ENCODE measurements around the gene CMYA5. TPM values are rescaled to one million over a fixed set of nuclear protein-coding genes. Genes with fewer than 3 reads are reported as not detected.
"Not testable (repeated sequence)": the region's sequence is repeated elsewhere in the genome, so short reads cannot be mapped to it uniquely, and the experiment has no call there.

The CMYA5 gene
- total and polyA plus RNA-seq, 7 donors: 0.46 to 21.0 (median 5.2) TPM

- H3K9me3 ChIP-seq: no peaks in the 10 kb centered on the region
- no peak for DNase-seq
- TF ChIP-seq CTCF (IDR thresholded peaks at IDR 0.05) (no peak), POLR2AphosphoS5 (IDR thresholded peaks at IDR 0.05) (no peak), EP300 (IDR thresholded peaks at IDR 0.05) (no peak), POLR2A (IDR thresholded peaks at IDR 0.05) (no peak)
- intact Hi-C loops (cut with DNase I): no loop called here
- WGBS, 2 donors: 84 to 88% methylated on average over 2 of the region's 2 CpGs
- H3K27me3 ChIP-seq: no peaks in the 10 kb centered on the region
- no peak overlapping the region for H3K27ac ChIP-seq
- peaks cover 0 to 7% (median 0%) of the 10 kb centered on the region in 4 donors for H3K36me3 ChIP-seq
- H3K4me3 ChIP-seq: no peak overlapping the region
- no peaks in the 10 kb centered on the region for H3K4me1 ChIP-seq
These were observed 69.8 kb downstream of the CMYA5 start for GRCh38 chr5:79759436-79759835.

- H3K36me3 ChIP-seq: peaks cover 0 to 7% (median 0%) of the 10 kb centered on the region in 4 donors
- DNase-seq: no peak
- H3K27me3 ChIP-seq: no peaks in the 10 kb centered on the region
- no peaks in the 10 kb centered on the region for H3K9me3 ChIP-seq
- no peaks in the 10 kb centered on the region for H3K4me1 ChIP-seq
- no peak overlapping the region for H3K4me3 ChIP-seq
- H3K27ac ChIP-seq: no peak overlapping the region
- intact Hi-C loops (cut with DNase I): no loop called here
- WGBS, 2 donors: 92 to 96% methylated on average over 1 of the region's 1 CpG
- no peak for TF ChIP-seq EP300 (IDR thresholded peaks at IDR 0.05)
- TF ChIP-seq CTCF (IDR thresholded peaks at IDR 0.05): no peak
- TF ChIP-seq POLR2A (IDR thresholded peaks at IDR 0.05): no peak
- TF ChIP-seq POLR2AphosphoS5 (IDR thresholded peaks at IDR 0.05): no peak
These were observed 70.2 kb downstream of the CMYA5 start for GRCh38 chr5:79759848-79760247.

GRCh38 chr5:79762929-79763328, 73.3 kb downstream of the CMYA5 start:
- Histone ChIP-seq H3K36me3 (peaks cover 0 to 7% (median 0%) of the 10 kb centered on the region in 4 donors), H3K27ac (no peak overlapping the region), H3K27me3 (no peaks in the 10 kb centered on the region), H3K4me3 (no peak overlapping the region), H3K4me1 (no peaks in the 10 kb centered on the region), H3K9me3 (no peaks in the 10 kb centered on the region)
- WGBS, 2 donors: 87 to 89% methylated on average over 10 of the region's 10 CpGs
- TF ChIP-seq POLR2AphosphoS5 (IDR thresholded peaks at IDR 0.05) (no peak), POLR2A (IDR thresholded peaks at IDR 0.05) (no peak), EP300 (IDR thresholded peaks at IDR 0.05) (no peak), CTCF (IDR thresholded peaks at IDR 0.05) (no peak)
- no peak for DNase-seq
- intact Hi-C loops (cut with DNase I): no loop called here

- intact Hi-C loops (cut with DNase I): not testable (repeated sequence)
These were observed 74.5 kb downstream of the CMYA5 start for GRCh38 chr5:79764147-79764546.

GRCh38 chr5:79771387-79771786, 81.8 kb downstream of the CMYA5 start:
- 72 to 83% methylated on average over 2 of the region's 2 CpGs for WGBS, 2 donors
- intact Hi-C loops (cut with DNase I): no loop called here
- Histone ChIP-seq H3K4me1 (no peaks in the 10 kb centered on the region), H3K27me3 (no peaks in the 10 kb centered on the region), H3K36me3 (peaks cover 0 to 5% (median 0%) of the 10 kb centered on the region in 4 donors), H3K9me3 (no peaks in the 10 kb centered on the region), H3K27ac (no peak overlapping the region), H3K4me3 (no peak overlapping the region)
- TF ChIP-seq EP300 (IDR thresholded peaks at IDR 0.05): no peak
- TF ChIP-seq POLR2A (IDR thresholded peaks at IDR 0.05): no peak
- TF ChIP-seq CTCF (IDR thresholded peaks at IDR 0.05): no peak
- TF ChIP-seq POLR2AphosphoS5 (IDR thresholded peaks at IDR 0.05): no peak
- no peak for DNase-seq

More at GRCh38 chr5:79764147-79764546, 74.5 kb downstream of the CMYA5 start:
- 94 to 95% methylated on average over 3 of the region's 3 CpGs for WGBS, 2 donors
- H3K27ac ChIP-seq, DNase-seq, H3K36me3 ChIP-seq, H3K4me3 ChIP-seq, H3K27me3 ChIP-seq, H3K9me3 ChIP-seq, H3K4me1 ChIP-seq: not testable (repeated sequence)
